Cardiac muscle cell (in vitro differentiated cells and primary cell): ENCODE results near the gene SMC6. TPM values are rescaled to one million over a fixed set of nuclear protein-coding genes. Genes with fewer than 3 reads are reported as not detected.

Source experiments
- DNase-seq, 2 donors: peaks; one replicate each; pipeline versions ENCODE4 v3.0.0 to v3.0.0-alpha.2; 2010 to 2017; ENCODE audit warnings: low read depth in 1 of 2, low spot score in 1 of 2
- H3K27ac ChIP-seq: fragments of 200-600 bp; sonication (generic); 2 replicates; pipeline ENCODE4 v1.5.1; 2016
- H3K27me3 ChIP-seq: fragments of 200-600 bp; sonication (generic); 2 replicates; pipeline ENCODE4 v1.6.0; 2016; ENCODE audit warnings: control low read depth
- H3K36me3 ChIP-seq: fragments of 200-600 bp; sonication (generic); 2 replicates; pipeline ENCODE4 v1.5.1; 2016; ENCODE audit warnings: control low read depth
- H3K4me1 ChIP-seq: fragments of 200-600 bp; sonication (generic); 2 replicates; pipeline ENCODE4 v1.8.1; 2017; ENCODE audit warnings: low read depth, mild to moderate bottlenecking, mixed run types
- H3K4me3 ChIP-seq: fragments of 200-600 bp; sonication (generic); 2 replicates; pipeline ENCODE4 v1.5.1; 2016; ENCODE audit warnings: mild to moderate bottlenecking
- H3K9me3 ChIP-seq: fragments of 200-600 bp; sonication (generic); 2 replicates; pipeline ENCODE4 v1.5.1; 2017; ENCODE audit warnings: low read depth, mild to moderate bottlenecking, control low read depth
- CTCF ChIP-seq: IDR thresholded peaks from 2 replicates; pipeline ENCODE4 v1.5.1; 2012; ENCODE audit warnings: low read depth, mild to moderate bottlenecking, low read length
- polyA plus RNA-seq: library from polyadenylated mRNA; unstranded; fragments of >200 nt; fragmentation: Nextera tagmentation; extraction: Ambion mirVana; gene quantifications from 2 replicates; pipeline ENCODE4 v1.2.1, GENCODE V29; 2016
- total RNA-seq: library from RNA; depleted of rRNA; stranded (reverse); fragments of >200 nt; gene quantifications from 2 replicates; pipeline ENCODE4 v1.2.3, GENCODE V29; 2016

The SMC6 gene
- total and polyA plus RNA-seq, 2 experiments from 2014 or later: 13.1 to 19.2 TPM

GRCh38 chr2:17637131-17637906 is 116.3 kb downstream of the SMC6 start:
- no peak overlapping the region for H3K4me3 ChIP-seq
- no peak for TF ChIP-seq CTCF
- H3K36me3 ChIP-seq: no peaks in the 10 kb centered on the region
- peak in 1 of 2 donors; percentile 16 for DNase-seq
- H3K27me3 ChIP-seq: no peaks in the 10 kb centered on the region
- H3K9me3 ChIP-seq: no peaks in the 10 kb centered on the region
- H3K4me1 ChIP-seq: peaks cover 3% of the 10 kb centered on the region
- H3K27ac ChIP-seq: no peak overlapping the region

GRCh38 chr2:17636257-17636656 is 117.4 kb downstream of the SMC6 start:
- peaks cover 3% of the 10 kb centered on the region for H3K4me1 ChIP-seq
- TF ChIP-seq CTCF: no peak
- no peaks in the 10 kb centered on the region for H3K27me3 ChIP-seq
- DNase-seq: no peak
- H3K36me3 ChIP-seq: no peaks in the 10 kb centered on the region
- no peaks in the 10 kb centered on the region for H3K9me3 ChIP-seq
- H3K27ac ChIP-seq: no peak overlapping the region
- H3K4me3 ChIP-seq: no peak overlapping the region

- no peak overlapping the region for H3K27ac ChIP-seq
- no peaks in the 10 kb centered on the region for H3K27me3 ChIP-seq
- TF ChIP-seq CTCF: no peak
Measured at GRCh38 chr2:17634997-17635396, 118.6 kb downstream of the SMC6 start.

GRCh38 chr2:17630089-17630488 is 123.5 kb downstream of the SMC6 start:
- no peaks in the 10 kb centered on the region for H3K27me3 ChIP-seq
- no peak overlapping the region for H3K27ac ChIP-seq
- H3K36me3 ChIP-seq: no peaks in the 10 kb centered on the region
- no peaks in the 10 kb centered on the region for H3K9me3 ChIP-seq
- no peaks in the 10 kb centered on the region for H3K4me1 ChIP-seq
- no peak overlapping the region for H3K4me3 ChIP-seq
- DNase-seq: no peak
- TF ChIP-seq CTCF: no peak

More at GRCh38 chr2:17634997-17635396, 118.6 kb downstream of the SMC6 start:
- Histone ChIP-seq H3K36me3 (no peaks in the 10 kb centered on the region), H3K4me1 (peaks cover 3% of the 10 kb centered on the region), H3K4me3 (no peak overlapping the region), H3K9me3 (no peaks in the 10 kb centered on the region)
- no peak for DNase-seq

GRCh38 chr2:17628349-17629261 is 125.0 kb downstream of the SMC6 start:
- no peak for TF ChIP-seq CTCF
- DNase-seq: no peak

More at GRCh38 chr2:17628349-17629261, 125.0 kb downstream of the SMC6 start:
- H3K4me1 ChIP-seq: no peaks in the 10 kb centered on the region
- no peaks in the 10 kb centered on the region for H3K27me3 ChIP-seq
- no peaks in the 10 kb centered on the region for H3K36me3 ChIP-seq
- H3K9me3 ChIP-seq: no peaks in the 10 kb centered on the region
- H3K4me3 ChIP-seq: no peak overlapping the region
- H3K27ac ChIP-seq: no peak overlapping the region
